ENCODE data around the gene GBX1. TPM values are rescaled to one million over a fixed set of nuclear protein-coding genes. Genes with fewer than 3 reads are reported as not detected.

The GBX1 gene
- total RNA-seq, 1 donor from 2014 or later = 2.4 TPM

DNA sequence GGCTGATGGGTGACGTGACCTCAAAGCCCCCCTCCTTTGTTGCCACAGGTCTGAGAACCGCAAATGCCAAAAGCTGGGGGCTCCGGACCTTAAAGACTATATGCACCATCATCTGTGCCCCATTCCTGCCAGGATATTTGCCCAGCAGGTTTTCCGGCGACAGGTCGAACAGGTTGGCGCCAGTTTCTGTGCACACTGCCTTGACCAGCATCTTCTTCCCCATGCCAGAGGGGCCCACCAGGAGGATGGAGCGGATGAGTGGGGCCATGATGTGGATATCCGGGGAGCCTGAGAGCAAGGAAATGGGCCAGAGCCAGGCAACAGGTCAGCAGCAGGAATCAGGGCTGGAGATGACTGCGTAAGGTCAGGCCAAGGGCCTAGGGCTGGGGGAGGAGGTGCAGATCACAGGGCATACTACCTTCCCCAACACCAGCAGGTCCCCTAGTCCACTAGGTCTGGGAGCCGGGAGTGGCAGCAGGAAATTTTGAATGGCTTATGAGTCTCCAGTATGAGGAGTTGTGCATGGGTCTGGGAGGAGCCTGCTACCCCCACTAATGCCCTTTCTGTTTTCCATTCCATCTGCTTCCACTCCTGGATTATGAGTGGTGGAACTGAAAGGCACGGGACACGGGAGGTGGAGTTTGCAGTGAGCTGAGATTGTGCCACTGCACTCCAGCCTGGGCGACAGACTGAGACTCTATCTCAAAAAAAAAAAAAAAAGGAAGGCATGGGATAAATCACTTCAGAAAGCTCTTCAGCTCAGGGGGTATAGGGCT, 25.9 kb upstream of the GBX1 start:
- H3K4me1 Mint-ChIP-seq = peaks cover 3% of the 10 kb centered on the region
- TF ChIP-seq, protein P1, sequence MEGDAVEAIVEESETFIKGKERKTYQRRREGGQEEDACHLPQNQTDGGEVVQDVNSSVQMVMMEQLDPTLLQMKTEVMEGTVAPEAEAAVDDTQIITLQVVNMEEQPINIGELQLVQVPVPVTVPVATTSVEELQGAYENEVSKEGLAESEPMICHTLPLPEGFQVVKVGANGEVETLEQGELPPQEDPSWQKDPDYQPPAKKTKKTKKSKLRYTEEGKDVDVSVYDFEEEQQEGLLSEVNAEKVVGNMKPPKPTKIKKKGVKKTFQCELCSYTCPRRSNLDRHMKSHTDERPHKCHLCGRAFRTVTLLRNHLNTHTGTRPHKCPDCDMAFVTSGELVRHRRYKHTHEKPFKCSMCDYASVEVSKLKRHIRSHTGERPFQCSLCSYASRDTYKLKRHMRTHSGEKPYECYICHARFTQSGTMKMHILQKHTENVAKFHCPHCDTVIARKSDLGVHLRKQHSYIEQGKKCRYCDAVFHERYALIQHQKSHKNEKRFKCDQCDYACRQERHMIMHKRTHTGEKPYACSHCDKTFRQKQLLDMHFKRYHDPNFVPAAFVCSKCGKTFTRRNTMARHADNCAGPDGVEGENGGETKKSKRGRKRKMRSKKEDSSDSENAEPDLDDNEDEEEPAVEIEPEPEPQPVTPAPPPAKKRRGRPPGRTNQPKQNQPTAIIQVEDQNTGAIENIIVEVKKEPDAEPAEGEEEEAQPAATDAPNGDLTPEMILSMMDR (conservative IDR thresholded peaks at IDR 0.05) = no peak
- peak overlapping the region; percentile 81 for H3K27ac Mint-ChIP-seq (ENCODE audit: unreplicated experiment)
- no peak overlapping the region for H3K4me3 Mint-ChIP-seq
- DNase-seq (ENCODE audit: low read depth, low spot score) = no peak
- no peaks in the 10 kb centered on the region for H3K9me3 Mint-ChIP-seq
- peaks cover 33% of the 10 kb centered on the region for H3K27me3 Mint-ChIP-seq (ENCODE audit: low read depth)
- H3K36me3 Mint-ChIP-seq (ENCODE audit: low read depth) = no peaks in the 10 kb centered on the region

DNA sequence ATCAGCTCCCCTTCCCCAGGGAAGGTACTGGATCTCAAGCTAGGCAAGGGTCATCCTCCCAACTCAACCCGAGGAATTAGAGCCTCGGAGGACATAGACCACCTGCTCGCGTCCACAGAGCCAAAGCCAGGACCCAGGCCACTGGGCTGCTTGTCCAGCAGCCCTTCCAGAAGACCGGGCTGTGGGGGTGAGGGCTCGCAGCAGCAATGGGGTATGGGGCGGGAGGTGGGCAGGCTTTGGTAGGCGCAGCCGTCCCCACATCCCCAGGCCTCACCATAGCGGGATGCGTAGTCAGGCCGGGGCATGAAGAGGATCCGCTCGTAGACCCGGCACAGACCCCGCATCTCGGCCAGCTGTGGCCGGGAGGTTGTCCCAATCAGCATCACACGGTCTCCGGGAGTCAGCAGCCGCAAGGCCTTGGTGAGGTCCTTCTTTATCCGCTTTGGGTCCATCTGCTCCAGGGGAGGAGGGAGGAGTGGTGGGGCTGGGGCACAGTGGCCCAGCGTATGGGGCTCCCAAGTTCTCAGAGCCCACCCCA, 24.6 kb upstream of the GBX1 start:
- no peak for DNase-seq (ENCODE audit: low read depth, low spot score)
- no peak overlapping the region for H3K4me3 Mint-ChIP-seq
- H3K4me1 Mint-ChIP-seq = peaks cover 3% of the 10 kb centered on the region
- H3K27me3 Mint-ChIP-seq (ENCODE audit: low read depth) = peaks cover 33% of the 10 kb centered on the region
- H3K9me3 Mint-ChIP-seq = no peaks in the 10 kb centered on the region
- TF ChIP-seq, protein P1 (conservative IDR thresholded peaks at IDR 0.05) = no peak
- H3K27ac Mint-ChIP-seq (ENCODE audit: unreplicated experiment) = no peak overlapping the region
- no peaks in the 10 kb centered on the region for H3K36me3 Mint-ChIP-seq (ENCODE audit: low read depth)

DNA sequence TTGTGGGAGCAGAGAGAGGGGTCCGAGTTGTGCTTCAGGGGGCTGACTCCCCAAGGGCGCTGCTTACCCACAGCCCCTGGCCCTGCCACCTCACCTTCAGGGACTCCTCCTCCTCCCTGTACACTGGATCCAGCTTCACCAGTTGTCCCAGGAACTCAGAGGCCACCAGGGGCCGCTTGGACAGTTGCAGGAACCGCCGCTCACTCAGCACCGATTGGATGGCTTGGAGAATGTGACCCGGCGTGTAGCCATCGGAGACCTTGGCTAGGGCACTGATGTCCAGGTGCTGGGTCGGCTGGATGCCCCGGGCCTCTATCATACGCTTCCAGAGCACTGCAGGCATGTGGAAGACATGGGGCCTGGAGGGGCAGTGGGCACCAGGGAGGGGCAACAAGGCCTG, 24.1 kb upstream of the GBX1 start:
- H3K9me3 Mint-ChIP-seq = no peaks in the 10 kb centered on the region
- no peak overlapping the region for H3K4me3 Mint-ChIP-seq
- peaks cover 3% of the 10 kb centered on the region for H3K4me1 Mint-ChIP-seq
- no peaks in the 10 kb centered on the region for H3K36me3 Mint-ChIP-seq (ENCODE audit: low read depth)
- peaks cover 33% of the 10 kb centered on the region for H3K27me3 Mint-ChIP-seq (ENCODE audit: low read depth)
- no peak for DNase-seq (ENCODE audit: low read depth, low spot score)
- TF ChIP-seq, protein P1 (conservative IDR thresholded peaks at IDR 0.05) = no peak
- H3K27ac Mint-ChIP-seq (ENCODE audit: unreplicated experiment) = no peak overlapping the region

DNA sequence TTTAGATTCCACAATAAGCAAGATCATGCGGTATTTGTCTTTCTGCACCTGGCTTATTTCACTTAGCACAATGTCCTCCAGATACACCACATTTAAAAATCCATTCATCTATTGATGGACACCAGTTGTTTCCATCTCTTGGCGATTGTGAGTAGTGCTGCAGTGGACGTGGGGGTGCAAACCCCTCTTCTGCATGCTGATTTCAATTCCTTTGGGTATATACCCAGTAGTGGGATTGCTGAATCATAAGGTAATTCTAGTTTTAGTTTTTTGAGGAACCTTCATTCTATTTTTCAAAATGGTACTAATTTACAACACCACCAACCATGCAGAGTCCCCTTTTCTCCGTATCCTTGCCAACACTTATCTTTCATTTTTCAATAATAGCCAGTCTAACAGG, 21.5 kb upstream of the GBX1 start:
- Mint-ChIP-seq H3K4me3 (no peak overlapping the region), H3K4me1 (peaks cover 3% of the 10 kb centered on the region), H3K27me3 (ENCODE audit: low read depth) (peaks cover 19% of the 10 kb centered on the region), H3K27ac (ENCODE audit: unreplicated experiment) (peak overlapping the region; percentile 63), H3K36me3 (ENCODE audit: low read depth) (no peaks in the 10 kb centered on the region), H3K9me3 (no peaks in the 10 kb centered on the region)
- DNase-seq (ENCODE audit: low read depth, low spot score) = no peak
- TF ChIP-seq, protein P1 (conservative IDR thresholded peaks at IDR 0.05) = no peak

DNA sequence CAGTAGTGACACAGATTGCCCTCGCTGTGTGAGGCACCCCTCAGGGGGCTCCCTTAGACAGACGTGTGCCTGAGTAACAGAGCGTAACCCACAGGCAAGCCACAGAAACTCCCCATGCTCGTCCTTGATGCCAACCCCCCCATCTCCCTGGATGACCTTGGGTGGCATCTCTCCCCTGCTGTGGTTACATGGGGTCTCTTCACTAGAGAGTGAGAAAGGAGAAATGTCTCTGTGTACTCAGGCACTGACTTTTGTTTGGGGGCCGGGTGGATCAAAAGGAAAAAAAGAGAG, 20.7 kb upstream of the GBX1 start:
- Mint-ChIP-seq H3K4me3 (no peak overlapping the region), H3K36me3 (ENCODE audit: low read depth) (no peaks in the 10 kb centered on the region), H3K9me3 (no peaks in the 10 kb centered on the region), H3K4me1 (peaks cover 3% of the 10 kb centered on the region), H3K27me3 (ENCODE audit: low read depth) (peaks cover 17% of the 10 kb centered on the region), H3K27ac (ENCODE audit: unreplicated experiment) (no peak overlapping the region)
- TF ChIP-seq, protein P1 (conservative IDR thresholded peaks at IDR 0.05) = no peak
- no peak for DNase-seq (ENCODE audit: low read depth, low spot score)
